A673 (cell line): Measurements from ENCODE around the gene ARHGEF6.

Experiments
- EZH2 ChIP-seq: fragments of 200-600 bp; sonication (generic); IDR thresholded peaks from 2 replicates; pipeline ENCODE4 v1.6.1; 2017; ENCODE audit warnings: borderline replicate concordance, low read depth, mild to moderate bottlenecking, mixed read lengths, antibody characterized with exemption, low read length; ENCODE audit not compliant: poor library complexity, severe bottlenecking
- TF ChIP-seq, protein P1 (sequence below): fragments of 300-800, 200-600 bp; sonication (generic); conservative IDR thresholded peaks from 2 replicates; pipeline ENCODE4 v1.5.1; 2017; ENCODE audit warnings: low read depth, mild to moderate bottlenecking, antibody characterized with exemption, low read length, moderate library complexity, mixed read lengths

DNA sequence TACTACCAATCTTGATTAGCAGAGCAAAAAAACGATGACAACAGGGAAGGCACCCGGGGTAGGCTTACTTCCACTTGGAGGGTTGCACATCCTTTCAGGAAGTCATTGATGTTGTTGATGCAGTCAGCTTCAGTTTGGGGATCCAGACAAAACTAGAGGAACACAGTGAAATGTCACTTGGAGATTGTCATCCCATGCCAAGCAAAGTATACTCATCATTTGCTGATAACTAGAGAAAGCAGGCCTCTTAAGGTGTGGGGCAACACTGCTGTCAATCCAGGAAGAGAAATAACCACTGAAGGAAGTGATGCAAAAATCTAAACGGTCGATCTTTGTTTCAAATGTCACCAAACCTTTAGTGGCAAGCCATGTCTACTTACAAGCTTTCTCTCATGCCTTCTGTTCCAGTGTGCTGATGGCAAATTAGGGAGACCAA is 1.4 kb downstream of the ARHGEF6 start:
- TF ChIP-seq, protein P1, sequence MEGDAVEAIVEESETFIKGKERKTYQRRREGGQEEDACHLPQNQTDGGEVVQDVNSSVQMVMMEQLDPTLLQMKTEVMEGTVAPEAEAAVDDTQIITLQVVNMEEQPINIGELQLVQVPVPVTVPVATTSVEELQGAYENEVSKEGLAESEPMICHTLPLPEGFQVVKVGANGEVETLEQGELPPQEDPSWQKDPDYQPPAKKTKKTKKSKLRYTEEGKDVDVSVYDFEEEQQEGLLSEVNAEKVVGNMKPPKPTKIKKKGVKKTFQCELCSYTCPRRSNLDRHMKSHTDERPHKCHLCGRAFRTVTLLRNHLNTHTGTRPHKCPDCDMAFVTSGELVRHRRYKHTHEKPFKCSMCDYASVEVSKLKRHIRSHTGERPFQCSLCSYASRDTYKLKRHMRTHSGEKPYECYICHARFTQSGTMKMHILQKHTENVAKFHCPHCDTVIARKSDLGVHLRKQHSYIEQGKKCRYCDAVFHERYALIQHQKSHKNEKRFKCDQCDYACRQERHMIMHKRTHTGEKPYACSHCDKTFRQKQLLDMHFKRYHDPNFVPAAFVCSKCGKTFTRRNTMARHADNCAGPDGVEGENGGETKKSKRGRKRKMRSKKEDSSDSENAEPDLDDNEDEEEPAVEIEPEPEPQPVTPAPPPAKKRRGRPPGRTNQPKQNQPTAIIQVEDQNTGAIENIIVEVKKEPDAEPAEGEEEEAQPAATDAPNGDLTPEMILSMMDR, result no peak
- TF ChIP-seq EZH2, result no peak
